Measurements from ENCODE around the gene OPRM1.
A peak's percentile ranks its signal among the peaks of the same experiment; 100 is the strongest.

Gene OPRM1

DNA sequence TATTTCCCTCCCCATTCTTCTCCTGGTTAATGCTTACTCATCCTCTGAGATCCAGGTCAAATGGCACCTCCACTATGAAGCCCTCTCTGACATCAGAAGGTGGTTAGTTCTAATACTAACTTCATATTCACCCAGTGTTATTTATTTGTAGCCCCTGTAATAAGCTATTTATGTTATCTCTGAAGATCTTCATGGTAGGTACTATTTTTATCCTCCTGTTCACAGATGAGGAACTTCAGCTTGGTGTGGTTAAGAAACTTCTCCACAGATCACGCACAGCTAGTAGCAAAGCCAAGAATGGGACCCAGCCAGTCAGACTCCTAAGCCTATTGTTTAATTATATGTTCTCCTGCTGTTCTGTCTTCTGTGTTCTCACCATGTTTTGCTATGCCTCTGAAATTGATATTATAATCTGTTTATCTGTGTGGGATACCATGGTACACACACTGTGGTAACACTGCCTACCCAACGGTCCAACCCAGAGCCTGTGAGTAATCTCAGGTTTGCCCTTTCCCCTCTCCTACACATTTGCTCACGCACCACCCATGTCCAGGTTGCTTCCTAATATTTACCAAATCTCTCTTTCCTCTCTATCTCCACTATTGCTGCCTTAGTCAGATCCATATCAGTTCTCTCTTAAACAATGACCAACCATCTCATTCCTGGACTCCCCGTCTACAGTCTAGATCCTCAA lies 219.2 kb downstream of the OPRM1 start:
- peaks cover 33% of the 10 kb centered on the region for H3K9me3 Mint-ChIP-seq
- H3K4me1 Mint-ChIP-seq (ENCODE audit: low read depth), result peaks cover 20% of the 10 kb centered on the region
- H3K4me3 Mint-ChIP-seq, result no peak overlapping the region
- H3K27ac Mint-ChIP-seq, result no peak overlapping the region
- no peak for DNase-seq (ENCODE audit: low spot score)
- H3K36me3 Mint-ChIP-seq (ENCODE audit: low read depth), result peaks cover 19% of the 10 kb centered on the region
- H3K27me3 Mint-ChIP-seq (ENCODE audit: low read depth), result peaks cover 23% of the 10 kb centered on the region

DNA sequence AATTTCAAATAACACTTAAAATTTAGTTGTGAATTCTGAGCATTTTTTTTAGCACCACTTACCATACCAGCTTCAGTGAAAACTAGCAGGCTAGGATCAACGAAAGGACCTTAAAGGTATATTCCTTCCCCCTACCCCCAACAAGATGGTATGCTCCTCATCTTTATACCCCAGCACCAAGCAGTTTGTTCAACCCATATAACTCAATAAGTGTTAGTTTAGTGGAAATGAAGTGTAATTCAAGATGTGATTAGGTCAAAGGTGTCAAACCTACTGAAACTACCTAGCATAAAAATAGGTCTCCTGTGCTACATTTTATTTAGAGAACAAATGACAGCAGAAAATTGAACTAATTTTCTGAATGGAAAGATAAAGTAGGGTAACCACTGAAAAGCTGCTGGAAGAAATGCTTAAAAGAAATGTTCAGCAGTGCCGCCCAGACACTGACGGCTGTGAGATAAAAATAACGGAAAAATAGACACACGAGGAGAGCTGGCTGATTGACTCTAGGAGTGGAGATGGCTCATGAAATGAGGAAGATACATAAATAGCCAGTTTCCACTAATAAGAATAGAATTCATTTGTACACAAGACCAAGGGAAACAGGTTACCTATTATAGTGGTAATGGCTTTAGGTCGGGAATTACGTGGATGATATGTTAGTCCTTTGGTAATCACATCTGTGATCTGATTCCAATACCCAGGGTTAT lies 222.8 kb downstream of the OPRM1 start:
- no peak overlapping the region for H3K27ac Mint-ChIP-seq
- H3K27me3 Mint-ChIP-seq (ENCODE audit: low read depth), result peaks cover 12% of the 10 kb centered on the region
- H3K9me3 Mint-ChIP-seq, result peaks cover 6% of the 10 kb centered on the region
- peaks cover 2% of the 10 kb centered on the region for H3K36me3 Mint-ChIP-seq (ENCODE audit: low read depth)
- no peak overlapping the region for H3K4me3 Mint-ChIP-seq
- H3K4me1 Mint-ChIP-seq (ENCODE audit: low read depth), result peaks cover 17% of the 10 kb centered on the region
- DNase-seq (ENCODE audit: low spot score), result no peak

DNA sequence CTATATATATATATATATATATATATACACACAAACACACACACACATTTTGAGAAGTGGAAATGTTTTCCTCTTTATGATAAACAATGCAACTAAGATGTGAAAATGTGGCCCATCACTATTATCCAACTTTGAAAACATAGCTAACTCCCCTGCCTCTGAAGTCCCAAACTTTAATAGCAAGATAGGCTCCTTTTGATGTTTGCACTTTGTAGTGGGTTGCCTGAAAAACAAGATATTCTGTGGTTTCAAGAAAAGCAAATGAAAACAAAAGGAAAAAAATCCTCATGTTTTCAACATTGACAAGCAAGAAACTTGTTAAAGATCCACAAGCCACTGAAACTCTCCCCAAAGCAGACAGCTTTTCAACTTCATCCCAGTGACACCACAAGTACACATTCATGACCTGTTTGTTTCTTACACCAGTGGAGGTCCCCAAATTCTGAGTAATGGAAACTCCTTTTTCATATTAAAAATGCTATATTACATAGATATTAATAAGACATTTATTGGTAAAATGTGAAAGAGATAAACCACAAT lies 227.6 kb downstream of the OPRM1 start:
- H3K27ac Mint-ChIP-seq, result no peak overlapping the region
- peak overlapping the region; percentile 46 for H3K4me3 Mint-ChIP-seq
- H3K27me3 Mint-ChIP-seq (ENCODE audit: low read depth), result peaks cover 17% of the 10 kb centered on the region
- DNase-seq (ENCODE audit: low spot score), result no peak
- peaks cover 4% of the 10 kb centered on the region for H3K4me1 Mint-ChIP-seq (ENCODE audit: low read depth)
- H3K36me3 Mint-ChIP-seq (ENCODE audit: low read depth), result no peaks in the 10 kb centered on the region
- no peaks in the 10 kb centered on the region for H3K9me3 Mint-ChIP-seq

DNA sequence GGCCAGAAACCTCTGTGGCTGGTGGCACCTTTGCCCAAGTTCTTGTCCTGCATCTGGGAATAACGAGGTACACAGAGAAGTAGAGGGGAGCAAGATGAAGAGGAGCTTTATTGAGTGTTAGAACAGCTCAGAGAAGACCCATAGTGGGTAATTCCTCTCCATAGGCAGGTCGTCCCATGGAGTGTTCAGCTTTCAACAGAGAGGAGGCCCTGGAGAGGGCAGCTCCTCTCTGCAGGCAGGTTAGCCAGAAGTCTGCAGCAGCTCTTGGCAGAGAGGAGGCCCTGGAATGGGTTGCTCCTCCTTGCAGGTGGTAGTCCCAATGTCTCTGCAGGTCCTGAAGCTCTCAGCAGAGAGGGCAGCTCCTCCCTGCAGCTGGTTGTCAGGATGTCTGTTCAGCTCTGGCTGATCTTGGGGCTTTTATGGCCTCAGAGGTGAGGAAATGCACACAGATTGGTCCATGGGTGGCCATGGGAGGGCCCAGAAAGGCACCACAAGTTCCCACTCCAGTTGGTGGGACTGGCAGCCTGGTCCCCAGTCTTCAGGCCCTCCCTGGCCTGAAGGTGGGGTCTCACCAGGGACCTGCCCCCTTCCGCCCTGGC lies 228.6 kb downstream of the OPRM1 start:
- peaks cover 17% of the 10 kb centered on the region for H3K27me3 Mint-ChIP-seq (ENCODE audit: low read depth)
- H3K4me3 Mint-ChIP-seq, result no peak overlapping the region
- no peak for DNase-seq (ENCODE audit: low spot score)
- H3K4me1 Mint-ChIP-seq (ENCODE audit: low read depth), result peaks cover 4% of the 10 kb centered on the region
- no peaks in the 10 kb centered on the region for H3K9me3 Mint-ChIP-seq
- no peak overlapping the region for H3K27ac Mint-ChIP-seq
- no peaks in the 10 kb centered on the region for H3K36me3 Mint-ChIP-seq (ENCODE audit: low read depth)

DNA sequence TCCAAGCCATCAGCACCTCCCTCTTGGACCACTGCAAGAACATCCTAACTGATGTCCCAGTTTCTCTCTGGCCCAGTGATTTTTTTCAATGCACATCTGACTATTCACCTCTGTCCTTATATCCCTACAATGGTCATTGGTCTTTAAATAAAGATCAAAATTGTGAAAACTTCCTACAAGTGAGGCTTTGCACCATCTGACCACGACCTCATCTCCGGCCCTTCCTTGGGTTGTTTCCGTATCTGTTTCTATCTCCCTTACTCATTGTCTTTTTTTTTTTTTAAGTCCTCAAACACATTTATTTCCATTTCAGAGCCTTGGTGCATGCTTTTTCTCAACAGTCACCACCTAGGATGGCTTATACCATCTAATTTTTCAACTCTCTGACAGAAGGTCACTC lies 229.4 kb downstream of the OPRM1 start:
- no peak for DNase-seq (ENCODE audit: low spot score)
- no peaks in the 10 kb centered on the region for H3K9me3 Mint-ChIP-seq
- H3K27ac Mint-ChIP-seq, result peak overlapping the region; percentile 9
- no peaks in the 10 kb centered on the region for H3K36me3 Mint-ChIP-seq (ENCODE audit: low read depth)
- H3K4me1 Mint-ChIP-seq (ENCODE audit: low read depth), result peaks cover 4% of the 10 kb centered on the region
- peaks cover 20% of the 10 kb centered on the region for H3K27me3 Mint-ChIP-seq (ENCODE audit: low read depth)
- no peak overlapping the region for H3K4me3 Mint-ChIP-seq

DNA sequence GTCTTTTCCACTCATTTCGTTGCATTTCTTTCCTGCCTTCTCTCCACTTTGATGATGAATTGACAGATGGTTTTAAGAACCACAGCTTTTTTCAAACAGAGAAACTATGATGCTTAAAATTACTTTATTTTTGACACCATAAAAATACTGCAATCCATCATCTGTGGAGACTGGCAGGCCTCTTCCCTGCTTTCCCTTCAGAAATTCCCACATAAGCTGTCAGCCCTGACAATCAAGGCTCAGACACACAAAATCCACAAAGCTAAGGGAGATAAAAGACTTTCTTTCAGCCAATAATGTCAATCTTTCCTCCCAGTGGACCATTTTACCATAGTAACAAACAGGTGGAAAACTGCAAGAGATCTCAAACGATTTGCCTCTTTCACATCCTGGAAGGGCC lies 235.1 kb downstream of the OPRM1 start:
- no peak overlapping the region for H3K4me3 Mint-ChIP-seq
- no peak for DNase-seq (ENCODE audit: low spot score)
- peaks cover 20% of the 10 kb centered on the region for H3K4me1 Mint-ChIP-seq (ENCODE audit: low read depth)
- H3K27ac Mint-ChIP-seq, result no peak overlapping the region
- no peaks in the 10 kb centered on the region for H3K36me3 Mint-ChIP-seq (ENCODE audit: low read depth)
- H3K27me3 Mint-ChIP-seq (ENCODE audit: low read depth), result peaks cover 20% of the 10 kb centered on the region
- no peaks in the 10 kb centered on the region for H3K9me3 Mint-ChIP-seq

DNA sequence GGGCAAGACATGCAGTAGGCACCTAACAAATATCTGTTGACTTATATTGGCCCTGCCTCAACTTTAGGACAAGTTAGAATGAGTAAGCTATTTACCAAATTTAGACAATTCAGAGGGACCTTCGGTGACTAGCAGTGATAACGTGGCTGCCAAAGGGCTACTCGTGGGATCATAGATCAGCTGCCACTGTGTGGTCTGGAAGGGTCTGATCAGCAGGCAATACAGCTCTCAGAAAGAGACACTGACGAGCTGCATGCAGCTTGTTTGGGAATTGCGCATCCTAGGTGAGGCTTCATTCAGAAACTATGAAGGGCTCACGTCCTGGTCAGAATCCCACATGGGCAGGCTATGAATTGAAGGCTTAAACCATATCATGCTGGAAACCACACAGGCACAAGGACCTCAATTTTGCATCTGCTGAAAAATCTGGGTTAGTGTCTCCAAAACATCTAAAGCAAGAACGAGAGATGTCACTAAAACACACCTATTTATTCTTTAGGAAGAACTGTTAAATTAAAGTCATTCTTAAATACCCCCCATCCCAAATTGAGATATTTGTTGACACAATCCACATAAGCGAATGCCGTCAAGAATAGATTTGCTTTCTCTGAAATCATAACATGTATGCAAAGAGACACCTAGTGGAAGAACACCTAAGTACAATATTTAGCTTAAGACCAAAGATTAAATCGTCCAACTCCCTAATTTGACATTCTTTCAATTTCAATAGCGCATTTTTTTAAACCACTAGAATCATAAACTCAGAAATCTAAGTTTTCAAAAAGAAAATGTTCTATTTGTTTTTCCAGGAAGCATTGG lies 238.0 kb downstream of the OPRM1 start:
- no peaks in the 10 kb centered on the region for H3K9me3 Mint-ChIP-seq
- peak overlapping the region; percentile 64 for H3K4me3 Mint-ChIP-seq
- peaks cover 19% of the 10 kb centered on the region for H3K27me3 Mint-ChIP-seq (ENCODE audit: low read depth)
- no peaks in the 10 kb centered on the region for H3K36me3 Mint-ChIP-seq (ENCODE audit: low read depth)
- no peak for DNase-seq (ENCODE audit: low spot score)
- H3K4me1 Mint-ChIP-seq (ENCODE audit: low read depth), result peaks cover 20% of the 10 kb centered on the region
- no peak overlapping the region for H3K27ac Mint-ChIP-seq

DNA sequence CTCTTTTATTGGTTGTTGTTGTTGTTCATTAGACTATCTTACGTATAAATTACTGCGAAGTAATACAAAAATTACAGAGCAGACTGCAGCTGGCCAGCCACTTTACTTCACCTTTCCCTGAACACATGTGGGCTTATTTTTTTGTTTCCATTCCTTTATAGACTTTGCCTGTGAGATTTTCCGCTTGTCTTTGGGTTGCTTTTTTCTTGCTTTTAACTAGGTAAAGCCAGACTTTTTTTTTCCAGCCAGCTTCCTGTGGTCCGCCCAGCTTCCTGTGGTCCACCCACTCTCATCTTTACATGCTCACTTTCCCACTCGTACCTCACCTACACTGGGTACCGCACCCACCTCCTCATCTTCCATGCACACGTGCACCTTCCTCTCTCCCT lies 238.6 kb downstream of the OPRM1 start:
- no peaks in the 10 kb centered on the region for H3K9me3 Mint-ChIP-seq
- H3K4me1 Mint-ChIP-seq (ENCODE audit: low read depth), result peaks cover 20% of the 10 kb centered on the region
- DNase-seq (ENCODE audit: low spot score), result peak; percentile 27
- H3K27ac Mint-ChIP-seq, result peak overlapping the region; percentile 6
- H3K36me3 Mint-ChIP-seq (ENCODE audit: low read depth), result no peaks in the 10 kb centered on the region
- peaks cover 15% of the 10 kb centered on the region for H3K27me3 Mint-ChIP-seq (ENCODE audit: low read depth)
- peak overlapping the region; percentile 64 for H3K4me3 Mint-ChIP-seq

DNA sequence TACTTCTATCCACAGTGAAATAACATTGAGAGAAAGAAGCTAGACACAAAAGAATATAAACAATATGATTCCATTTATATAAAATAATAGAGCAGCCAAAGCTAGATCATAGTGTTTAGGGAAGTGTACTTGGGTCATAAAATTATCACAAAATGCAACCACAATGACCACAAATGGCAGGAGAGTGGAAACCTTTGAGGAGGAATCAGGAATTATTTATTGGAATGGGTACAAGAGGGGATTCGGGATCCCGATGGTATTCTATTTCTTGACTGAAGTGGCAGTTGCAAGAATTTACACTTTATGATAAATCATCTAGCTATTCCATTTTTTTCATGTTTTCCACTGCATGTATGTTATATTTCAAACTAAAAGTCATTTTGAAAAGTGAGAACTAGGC lies 241.5 kb downstream of the OPRM1 start:
- DNase-seq (ENCODE audit: low spot score), result no peak
- Mint-ChIP-seq H3K4me3 (no peak overlapping the region), H3K27me3 (ENCODE audit: low read depth) (peaks cover 9% of the 10 kb centered on the region), H3K27ac (no peak overlapping the region), H3K9me3 (no peaks in the 10 kb centered on the region), H3K4me1 (ENCODE audit: low read depth) (peaks cover 19% of the 10 kb centered on the region), H3K36me3 (ENCODE audit: low read depth) (no peaks in the 10 kb centered on the region)

DNA sequence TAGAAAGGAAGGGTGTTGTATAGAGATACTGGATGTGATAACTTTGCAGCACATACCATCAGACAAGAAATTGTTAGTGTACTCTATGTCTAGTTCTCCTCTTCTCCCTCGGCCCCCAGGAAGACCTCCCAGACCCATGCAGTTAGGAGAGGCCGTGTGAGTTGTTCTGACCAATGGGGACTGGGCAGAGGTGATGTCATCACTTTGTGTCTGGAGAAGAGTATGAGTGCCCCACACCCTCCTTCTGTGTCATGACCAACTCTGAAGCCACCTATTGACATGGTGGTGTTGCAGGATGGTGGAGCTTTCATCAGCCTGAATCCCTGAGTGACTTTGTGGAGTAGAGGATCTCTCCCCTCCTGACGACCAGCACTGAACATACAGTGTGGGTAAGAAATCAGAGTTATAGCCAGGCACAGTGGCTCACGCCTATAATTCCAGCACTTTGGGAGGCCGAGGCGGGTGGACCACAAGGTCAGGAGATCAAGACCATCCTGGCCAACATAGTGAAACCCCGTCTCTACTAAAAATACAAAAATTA lies 245.3 kb downstream of the OPRM1 start:
- no peak for DNase-seq (ENCODE audit: low spot score)
- Mint-ChIP-seq H3K9me3 (no peaks in the 10 kb centered on the region), H3K4me3 (no peak overlapping the region), H3K4me1 (ENCODE audit: low read depth) (no peaks in the 10 kb centered on the region), H3K27ac (no peak overlapping the region), H3K36me3 (ENCODE audit: low read depth) (no peaks in the 10 kb centered on the region), H3K27me3 (ENCODE audit: low read depth) (peaks cover 13% of the 10 kb centered on the region)

DNA sequence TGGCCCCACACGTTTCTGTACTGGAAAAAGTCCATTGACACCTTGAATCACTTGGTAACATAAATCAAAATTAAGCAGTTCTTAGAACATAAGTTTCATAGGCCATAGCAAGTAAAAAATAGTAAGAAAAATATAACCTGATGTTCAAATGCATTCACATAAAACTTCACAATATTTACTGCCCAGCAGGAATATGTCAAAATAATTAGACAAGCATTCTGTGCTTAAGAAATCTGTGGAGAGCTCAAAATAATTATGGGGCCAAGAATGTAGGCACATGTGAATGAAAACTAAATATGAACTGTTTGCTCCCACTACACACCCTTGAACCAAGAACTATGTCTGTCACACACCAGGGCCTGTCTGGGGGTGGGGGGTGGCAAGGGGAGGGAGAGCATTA lies 246.8 kb downstream of the OPRM1 start:
- no peaks in the 10 kb centered on the region for H3K4me1 Mint-ChIP-seq (ENCODE audit: low read depth)
- H3K36me3 Mint-ChIP-seq (ENCODE audit: low read depth), result no peaks in the 10 kb centered on the region
- no peak overlapping the region for H3K4me3 Mint-ChIP-seq
- H3K9me3 Mint-ChIP-seq, result no peaks in the 10 kb centered on the region
- no peak for DNase-seq (ENCODE audit: low spot score)
- no peak overlapping the region for H3K27ac Mint-ChIP-seq
- H3K27me3 Mint-ChIP-seq (ENCODE audit: low read depth), result peaks cover 12% of the 10 kb centered on the region

DNA sequence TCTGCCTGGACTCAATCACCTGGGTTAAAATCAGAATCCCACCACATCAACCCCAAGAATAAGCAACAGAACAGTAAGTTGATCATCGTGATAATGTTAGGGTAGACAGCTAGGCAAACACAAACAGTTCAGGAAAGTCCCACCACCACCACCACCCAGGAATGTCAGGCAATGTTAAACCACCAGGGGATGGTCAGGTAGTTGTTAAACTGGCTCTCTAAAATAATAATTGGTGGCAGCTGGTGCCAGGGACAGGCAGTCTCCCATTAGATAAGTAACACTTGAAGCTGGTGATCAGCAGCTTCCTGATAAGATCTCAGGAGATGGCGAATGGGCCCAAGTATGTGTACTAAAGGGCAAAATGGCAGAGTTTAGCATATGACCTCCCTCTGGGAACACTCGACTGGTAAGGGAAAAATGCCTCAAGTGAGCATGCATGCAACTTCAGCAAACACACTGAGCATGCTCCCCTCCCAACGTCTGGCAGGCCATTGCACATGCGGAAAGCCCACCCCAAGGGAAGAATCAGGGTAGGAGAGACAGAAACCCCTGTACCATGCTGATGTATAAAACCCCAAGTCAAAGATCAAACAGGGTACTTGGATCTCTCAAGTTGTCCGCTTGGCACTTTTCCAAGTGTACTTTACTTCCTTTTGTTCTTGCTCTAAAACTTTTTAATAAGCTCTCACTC lies 250.9 kb downstream of the OPRM1 start:
- Mint-ChIP-seq H3K36me3 (ENCODE audit: low read depth) (no peaks in the 10 kb centered on the region), H3K4me3 (no peak overlapping the region), H3K27ac (no peak overlapping the region), H3K4me1 (ENCODE audit: low read depth) (no peaks in the 10 kb centered on the region), H3K27me3 (ENCODE audit: low read depth) (peaks cover 14% of the 10 kb centered on the region), H3K9me3 (no peaks in the 10 kb centered on the region)
- no peak for DNase-seq (ENCODE audit: low spot score)

DNA sequence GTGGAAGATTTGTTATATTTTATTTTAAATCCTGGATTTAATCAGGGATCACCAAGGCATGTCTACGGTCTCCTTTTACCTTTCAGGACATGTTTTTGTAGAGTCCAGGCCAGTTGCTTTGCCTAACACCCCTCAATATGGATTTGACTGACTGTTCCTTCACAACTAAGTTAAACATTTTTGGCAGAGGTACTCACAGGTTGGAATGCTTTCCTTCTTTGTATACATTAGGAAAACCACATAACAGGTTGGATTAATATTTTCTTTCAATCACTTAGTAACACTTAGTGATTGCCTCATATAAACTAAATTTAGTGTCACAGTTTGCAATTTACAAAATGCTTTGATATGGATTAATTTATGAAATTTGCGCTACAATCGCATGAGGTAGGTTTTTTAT lies 253.0 kb downstream of the OPRM1 start:
- H3K9me3 Mint-ChIP-seq, result no peaks in the 10 kb centered on the region
- no peaks in the 10 kb centered on the region for H3K36me3 Mint-ChIP-seq (ENCODE audit: low read depth)
- peaks cover 18% of the 10 kb centered on the region for H3K27me3 Mint-ChIP-seq (ENCODE audit: low read depth)
- no peak overlapping the region for H3K4me3 Mint-ChIP-seq
- no peak for DNase-seq (ENCODE audit: low spot score)
- H3K4me1 Mint-ChIP-seq (ENCODE audit: low read depth), result no peaks in the 10 kb centered on the region
- H3K27ac Mint-ChIP-seq, result no peak overlapping the region
